GM18861 (cell line): ENCODE data around the gene SHMT2.

ENCODE experiments used
- ATAC-seq: cut with Tn5 transposase; IDR thresholded peaks from one replicate; pipeline ENCODE4 v1.9.1; 2021; ENCODE audit not compliant: unreplicated experiment

Gene SHMT2

GRCh38 chr12:57238854-57239554, 9.5 kb downstream of the SHMT2 start:
- ATAC-seq: peak; percentile 49

- ATAC-seq: no peak
Measured at GRCh38 chr12:57239587-57240065, 10.1 kb downstream of the SHMT2 start.

DNA sequence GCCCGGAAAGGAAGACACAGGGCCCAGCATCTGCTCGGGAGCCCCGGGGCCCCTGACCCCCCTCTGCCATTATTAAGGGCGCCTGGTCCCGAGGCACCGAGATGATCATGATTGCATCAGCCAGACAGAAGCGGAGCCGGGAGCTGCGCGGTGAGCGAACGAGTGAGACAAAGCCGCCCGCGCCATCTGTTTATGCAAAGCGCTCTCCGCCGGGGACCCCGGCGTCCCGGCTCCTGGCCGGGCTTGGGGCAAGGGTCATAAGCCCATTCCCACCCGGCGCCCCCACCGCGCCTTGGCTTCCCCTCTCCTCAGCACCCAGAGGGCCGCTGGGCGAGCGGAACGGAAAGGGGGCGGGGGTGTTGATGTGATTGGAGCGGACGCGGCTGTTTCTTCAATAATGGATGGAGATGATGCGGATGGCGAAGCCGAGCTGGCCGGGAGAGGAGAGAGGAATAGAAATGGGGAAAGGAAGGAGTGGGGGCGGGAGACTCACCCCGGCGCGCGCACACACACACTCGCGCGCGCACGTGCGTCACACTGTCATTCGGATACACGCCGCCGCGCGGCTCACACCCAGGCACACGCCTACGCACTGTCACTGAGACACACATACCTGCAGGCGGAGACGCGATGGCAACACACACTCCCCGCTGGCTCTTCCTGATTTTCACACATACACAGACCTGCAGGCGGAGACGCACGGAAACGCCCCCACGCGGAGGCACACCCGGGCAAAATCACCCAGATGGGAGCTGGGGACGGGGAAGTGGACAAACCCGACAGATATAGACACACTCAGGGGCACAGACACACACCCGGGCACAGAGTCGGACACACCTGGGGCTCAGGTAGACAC, 10.8 kb downstream of the SHMT2 start:
- no peak for ATAC-seq

DNA sequence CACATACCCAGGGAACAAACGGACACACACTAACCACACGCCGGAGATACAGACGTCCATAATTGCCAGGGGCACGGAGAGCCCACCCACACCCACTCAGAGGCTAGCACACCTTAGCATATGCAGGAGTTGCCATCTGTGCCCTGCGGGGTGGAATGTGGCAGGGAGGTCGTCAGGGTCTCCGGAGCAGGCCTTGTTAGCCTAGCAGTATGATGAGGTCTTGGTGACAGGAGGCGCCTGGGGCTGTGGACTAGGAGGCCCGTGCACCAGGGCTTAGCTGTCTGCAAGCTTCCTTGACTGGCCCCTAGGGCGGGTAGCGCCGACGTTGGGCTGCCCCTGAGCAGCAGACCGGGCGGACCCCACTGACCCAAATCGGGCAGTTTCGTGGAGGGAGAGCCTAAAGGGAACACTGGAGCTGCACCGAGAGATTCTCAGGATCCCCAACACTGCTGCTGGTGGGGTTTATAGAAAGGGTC, 11.5 kb downstream of the SHMT2 start:
- ATAC-seq: no peak

- ATAC-seq: no peak
Measured at GRCh38 chr12:57241402-57242310, 12.1 kb downstream of the SHMT2 start.

DNA sequence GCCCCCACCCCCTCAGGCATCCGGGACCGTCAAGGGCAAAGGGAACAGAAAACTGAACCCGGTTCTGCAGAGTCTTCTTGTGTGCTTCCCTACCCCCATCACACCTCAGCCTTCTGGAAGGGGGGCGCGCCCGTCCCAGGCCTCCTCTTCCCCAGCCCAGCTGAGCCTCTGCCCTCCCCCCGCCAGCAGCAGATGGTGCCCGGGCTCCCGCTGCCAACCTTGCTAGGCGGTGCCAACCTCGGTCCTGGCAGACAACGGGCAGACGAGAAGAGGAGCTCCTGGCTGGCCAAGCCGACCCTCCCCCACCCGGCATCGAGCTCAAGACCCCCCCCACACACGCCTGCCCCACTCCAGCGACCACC, 12.8 kb downstream of the SHMT2 start:
- ATAC-seq: no peak

GRCh38 chr12:57242691-57243454, 13.4 kb downstream of the SHMT2 start:
- peak; percentile 41 for ATAC-seq

DNA sequence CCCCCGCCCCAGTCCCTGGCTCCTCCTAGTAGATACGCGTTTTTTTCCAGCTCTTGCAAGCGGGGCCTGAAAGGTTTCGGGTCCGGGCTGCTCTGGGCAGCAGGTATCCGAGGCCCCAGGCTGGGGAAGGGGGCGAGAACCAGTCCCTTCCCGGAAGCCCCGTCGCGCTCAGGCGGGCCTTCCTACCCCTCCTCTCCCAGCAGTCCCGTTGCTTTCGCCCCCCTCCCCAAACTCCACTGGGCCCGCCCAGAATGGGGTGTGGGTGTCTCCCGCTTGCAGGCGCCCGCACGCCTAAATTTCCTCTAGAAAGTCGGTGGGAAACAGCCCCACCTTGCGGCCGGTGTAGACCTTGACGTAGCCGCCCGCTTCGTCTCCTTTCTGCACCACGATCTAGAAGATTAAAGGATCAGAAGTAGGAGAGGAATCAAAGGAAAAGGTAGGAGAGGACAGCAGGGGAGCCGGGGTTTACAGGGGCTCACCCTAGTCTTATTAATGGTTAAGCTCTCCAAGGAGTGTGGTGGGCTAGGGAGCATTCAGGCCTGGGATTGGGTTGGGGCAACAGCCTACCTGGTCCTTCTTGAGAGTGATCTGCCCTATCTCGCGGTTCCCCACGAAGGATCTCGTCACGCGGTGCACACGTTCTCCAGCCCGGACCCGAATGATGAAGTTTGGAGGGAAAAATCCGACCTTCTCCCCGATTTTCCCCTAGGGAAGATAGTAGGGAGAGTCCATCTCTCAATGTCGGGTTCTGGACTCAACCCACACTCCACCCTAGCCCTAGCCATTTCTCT, 14.2 kb downstream of the SHMT2 start:
- no peak for ATAC-seq

GRCh38 chr12:57244312-57244696, 14.8 kb downstream of the SHMT2 start:
- ATAC-seq: no peak

DNA sequence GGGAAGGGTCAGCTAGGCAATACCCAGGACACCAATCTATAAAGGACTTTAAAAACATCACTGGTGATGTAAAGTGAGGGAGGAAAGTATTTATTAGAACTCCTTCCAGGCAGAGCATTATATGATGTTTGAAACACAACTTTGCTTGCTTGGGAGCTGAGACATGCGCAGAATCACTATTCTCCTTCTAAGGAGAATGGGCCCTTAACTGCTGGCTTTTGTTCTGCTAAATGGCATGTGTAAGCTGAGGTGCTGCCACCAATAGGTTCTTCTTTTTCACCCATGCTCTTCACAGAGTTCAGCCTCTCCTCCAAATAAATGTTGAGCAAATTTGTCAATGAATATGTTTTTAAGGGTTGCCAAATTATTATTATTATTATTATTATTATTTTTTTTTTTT, 17.5 kb downstream of the SHMT2 start:
- ATAC-seq: no peak

- no peak for ATAC-seq
Measured at GRCh38 chr12:57248934-57249742, 19.6 kb downstream of the SHMT2 start.

GRCh38 chr12:57250541-57250940, 21.0 kb downstream of the SHMT2 start:
- ATAC-seq: no peak

GRCh38 chr12:57250956-57251355, 21.4 kb downstream of the SHMT2 start, which contains the start of gene STAC3:
STAC3 (minus strand) TSS chr12:57251187; CDS start chr12:57249636, 1,551 bp downstream.
- ATAC-seq: no peak

DNA sequence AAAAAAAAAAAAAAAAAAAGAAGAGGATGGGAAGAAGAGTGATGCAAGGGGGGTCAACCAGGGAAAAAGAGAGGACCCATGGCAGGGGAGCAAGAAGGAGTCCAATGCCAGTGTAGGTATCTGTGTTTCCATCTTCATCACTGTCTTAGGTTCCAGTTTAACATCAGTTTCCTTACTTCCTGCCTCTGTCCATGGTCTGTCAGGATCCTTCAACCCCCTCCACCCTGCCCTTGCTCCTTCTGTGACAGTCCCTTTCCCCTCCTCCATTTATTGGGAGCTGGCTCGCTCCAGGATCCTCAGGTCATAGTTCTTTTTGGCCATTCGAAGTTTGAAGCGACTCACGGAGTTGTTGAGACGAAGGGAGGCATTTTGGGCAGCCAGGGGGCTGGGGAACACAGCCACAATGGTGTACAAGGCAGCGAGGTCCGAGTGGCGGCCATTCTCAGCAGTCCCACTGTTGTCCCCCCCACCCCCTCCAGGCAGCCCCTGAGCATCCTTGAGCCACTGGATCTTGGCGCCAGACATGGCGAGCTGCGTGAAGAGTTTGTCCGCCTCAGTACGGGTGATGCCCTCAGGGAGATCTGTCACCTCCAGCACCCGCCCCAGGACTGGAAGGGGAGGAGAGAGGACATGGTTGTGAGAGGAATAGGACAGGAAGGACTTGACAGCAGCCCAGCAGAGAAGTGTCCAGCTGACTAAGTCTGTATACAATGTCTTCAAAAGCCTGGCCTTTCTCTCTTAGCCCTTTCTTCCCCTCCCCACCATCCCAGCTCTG, 25.2 kb downstream of the SHMT2 start:
- ATAC-seq: no peak

DNA sequence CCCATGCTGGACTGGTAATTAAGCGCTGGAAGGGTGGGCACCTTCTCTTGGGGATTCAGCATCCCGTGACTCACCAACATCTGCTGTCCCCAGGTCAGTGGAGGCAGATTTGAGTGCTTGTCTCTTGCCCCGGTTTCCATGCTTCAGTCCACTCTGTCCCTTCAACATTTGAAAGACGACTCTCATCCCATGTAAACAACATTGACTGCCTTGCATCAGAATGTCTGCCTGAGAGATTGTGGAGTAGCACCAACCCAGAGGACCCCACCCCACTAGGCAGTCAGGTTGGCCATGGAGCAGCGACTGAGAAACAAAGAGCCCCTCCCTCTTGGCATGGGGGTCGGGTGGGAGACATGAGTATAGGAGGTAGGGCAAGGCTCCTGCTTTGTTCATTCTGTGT, 26.4 kb downstream of the SHMT2 start:
- ATAC-seq: no peak

DNA sequence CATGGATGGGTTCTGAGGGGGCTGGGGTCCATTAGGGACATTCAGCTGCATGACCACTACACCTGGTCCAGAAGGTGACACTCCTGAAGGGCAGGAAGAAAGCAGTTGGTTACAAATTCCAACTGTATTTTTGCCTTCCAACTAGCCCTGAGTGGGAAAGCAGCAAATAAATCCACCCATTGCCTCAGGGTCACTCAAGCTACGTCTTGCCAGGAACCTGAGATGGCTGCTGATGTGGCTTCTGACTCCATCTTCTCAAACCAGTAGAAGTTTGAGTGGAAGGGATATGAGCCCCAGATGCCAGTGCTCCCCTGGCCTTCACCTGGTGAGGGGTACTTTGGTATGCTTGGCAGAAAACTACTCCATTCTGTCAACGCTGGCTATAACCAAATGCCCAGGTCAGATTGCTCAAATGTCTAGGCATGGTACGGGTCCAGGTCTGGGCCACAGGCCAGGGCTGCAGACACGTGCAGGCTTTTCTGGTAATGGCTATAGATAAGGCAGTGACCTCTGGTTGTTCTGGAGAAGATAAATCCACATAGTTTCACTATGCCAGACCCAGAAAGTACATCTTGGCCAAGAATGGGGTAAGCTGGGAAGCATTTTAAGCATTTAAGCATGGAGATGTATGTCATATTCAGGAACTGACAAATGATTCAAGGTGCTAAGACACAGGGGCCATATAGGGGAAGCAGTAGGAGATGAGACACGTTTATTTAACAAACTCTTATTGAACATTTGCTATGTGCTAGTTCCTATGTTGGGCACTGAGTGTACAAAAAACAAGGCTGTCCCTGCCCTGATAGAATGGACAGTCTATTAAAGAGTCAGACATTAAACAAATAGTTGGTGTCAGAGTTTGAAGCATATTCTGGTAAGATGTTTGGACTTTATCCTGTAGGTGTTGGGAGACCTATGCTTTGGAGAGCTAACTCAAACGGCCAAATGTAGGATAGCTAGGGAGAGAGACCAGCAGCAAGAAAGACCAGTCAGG, 29.8 kb downstream of the SHMT2 start:
- ATAC-seq: no peak

DNA sequence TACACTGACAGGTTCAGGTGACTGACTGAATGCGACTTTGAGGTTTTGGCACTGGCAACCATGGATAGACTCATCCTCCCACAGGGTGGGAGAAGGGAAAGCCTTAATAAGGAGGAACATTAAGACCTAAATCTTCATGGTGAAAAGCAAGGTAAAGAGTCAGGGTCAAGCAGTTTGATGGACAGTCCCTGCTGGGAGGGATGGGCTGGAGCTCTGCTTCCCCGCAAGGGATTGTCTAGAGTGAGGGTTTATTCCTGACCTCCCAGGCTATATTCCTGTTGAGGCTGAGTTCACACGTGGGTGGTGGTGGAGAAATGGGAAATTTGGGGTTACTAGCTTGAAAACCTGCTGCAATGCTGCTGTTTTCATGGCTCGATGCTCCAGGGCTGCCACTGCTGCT, 30.9 kb downstream of the SHMT2 start:
- ATAC-seq: no peak
